Measurements from ENCODE around the gene MYBL2.
"Not testable (repeated sequence)": the region's sequence is repeated elsewhere in the genome, so short reads cannot be mapped to it uniquely, and the experiment has no call there.

DNA sequence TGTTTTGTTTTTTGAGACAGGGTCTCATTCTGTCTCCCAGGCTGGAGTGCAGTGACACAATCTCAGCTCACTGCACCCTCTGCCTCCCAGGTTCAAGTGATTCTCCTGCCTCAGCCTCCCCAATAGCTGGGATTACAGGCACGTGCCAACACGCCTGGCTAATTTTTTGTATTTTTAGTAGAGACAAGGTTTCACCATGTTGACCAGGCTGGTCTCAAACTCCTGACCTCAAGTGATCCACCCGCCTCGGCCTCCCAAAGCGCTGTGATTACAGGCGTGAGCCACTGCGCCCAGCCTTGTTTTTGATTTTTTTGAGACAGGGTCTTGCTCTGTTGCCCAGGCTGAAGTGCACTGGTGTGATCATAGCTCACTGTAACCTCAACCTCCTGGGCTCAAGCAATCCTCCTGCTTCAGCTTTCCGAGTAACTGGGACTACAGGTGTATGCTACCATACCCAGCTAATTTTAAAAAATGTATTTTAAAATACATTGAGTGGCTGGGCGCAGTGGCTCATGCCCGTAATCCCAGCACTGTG, 15.2 kb upstream of the MYBL2 start:
- TF ChIP-seq, protein P1, sequence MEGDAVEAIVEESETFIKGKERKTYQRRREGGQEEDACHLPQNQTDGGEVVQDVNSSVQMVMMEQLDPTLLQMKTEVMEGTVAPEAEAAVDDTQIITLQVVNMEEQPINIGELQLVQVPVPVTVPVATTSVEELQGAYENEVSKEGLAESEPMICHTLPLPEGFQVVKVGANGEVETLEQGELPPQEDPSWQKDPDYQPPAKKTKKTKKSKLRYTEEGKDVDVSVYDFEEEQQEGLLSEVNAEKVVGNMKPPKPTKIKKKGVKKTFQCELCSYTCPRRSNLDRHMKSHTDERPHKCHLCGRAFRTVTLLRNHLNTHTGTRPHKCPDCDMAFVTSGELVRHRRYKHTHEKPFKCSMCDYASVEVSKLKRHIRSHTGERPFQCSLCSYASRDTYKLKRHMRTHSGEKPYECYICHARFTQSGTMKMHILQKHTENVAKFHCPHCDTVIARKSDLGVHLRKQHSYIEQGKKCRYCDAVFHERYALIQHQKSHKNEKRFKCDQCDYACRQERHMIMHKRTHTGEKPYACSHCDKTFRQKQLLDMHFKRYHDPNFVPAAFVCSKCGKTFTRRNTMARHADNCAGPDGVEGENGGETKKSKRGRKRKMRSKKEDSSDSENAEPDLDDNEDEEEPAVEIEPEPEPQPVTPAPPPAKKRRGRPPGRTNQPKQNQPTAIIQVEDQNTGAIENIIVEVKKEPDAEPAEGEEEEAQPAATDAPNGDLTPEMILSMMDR (IDR thresholded peaks at IDR 0.05), result not testable (repeated sequence)
- TF ChIP-seq POLR2AphosphoS5 (IDR thresholded peaks at IDR 0.05; ENCODE audit: low read depth, low read length); SIN3A (IDR thresholded peaks at IDR 0.05; ENCODE audit: borderline replicate concordance, insufficient read depth, low read depth, low read length); TCF7L2 (IDR thresholded peaks at IDR 0.05; ENCODE audit: low read depth, low read length): not testable (repeated sequence)
- TF ChIP-seq, protein P2, sequence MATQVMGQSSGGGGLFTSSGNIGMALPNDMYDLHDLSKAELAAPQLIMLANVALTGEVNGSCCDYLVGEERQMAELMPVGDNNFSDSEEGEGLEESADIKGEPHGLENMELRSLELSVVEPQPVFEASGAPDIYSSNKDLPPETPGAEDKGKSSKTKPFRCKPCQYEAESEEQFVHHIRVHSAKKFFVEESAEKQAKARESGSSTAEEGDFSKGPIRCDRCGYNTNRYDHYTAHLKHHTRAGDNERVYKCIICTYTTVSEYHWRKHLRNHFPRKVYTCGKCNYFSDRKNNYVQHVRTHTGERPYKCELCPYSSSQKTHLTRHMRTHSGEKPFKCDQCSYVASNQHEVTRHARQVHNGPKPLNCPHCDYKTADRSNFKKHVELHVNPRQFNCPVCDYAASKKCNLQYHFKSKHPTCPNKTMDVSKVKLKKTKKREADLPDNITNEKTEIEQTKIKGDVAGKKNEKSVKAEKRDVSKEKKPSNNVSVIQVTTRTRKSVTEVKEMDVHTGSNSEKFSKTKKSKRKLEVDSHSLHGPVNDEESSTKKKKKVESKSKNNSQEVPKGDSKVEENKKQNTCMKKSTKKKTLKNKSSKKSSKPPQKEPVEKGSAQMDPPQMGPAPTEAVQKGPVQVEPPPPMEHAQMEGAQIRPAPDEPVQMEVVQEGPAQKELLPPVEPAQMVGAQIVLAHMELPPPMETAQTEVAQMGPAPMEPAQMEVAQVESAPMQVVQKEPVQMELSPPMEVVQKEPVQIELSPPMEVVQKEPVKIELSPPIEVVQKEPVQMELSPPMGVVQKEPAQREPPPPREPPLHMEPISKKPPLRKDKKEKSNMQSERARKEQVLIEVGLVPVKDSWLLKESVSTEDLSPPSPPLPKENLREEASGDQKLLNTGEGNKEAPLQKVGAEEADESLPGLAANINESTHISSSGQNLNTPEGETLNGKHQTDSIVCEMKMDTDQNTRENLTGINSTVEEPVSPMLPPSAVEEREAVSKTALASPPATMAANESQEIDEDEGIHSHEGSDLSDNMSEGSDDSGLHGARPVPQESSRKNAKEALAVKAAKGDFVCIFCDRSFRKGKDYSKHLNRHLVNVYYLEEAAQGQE (IDR thresholded peaks at IDR 0.05; ENCODE audit: insufficient read depth in 1 of 2, low read depth in 2 of 2, low read length in 1 of 2), result not testable (repeated sequence)
